IMR-90 (cell line): ENCODE results near the gene HLA-F. TPM values are rescaled to one million over a fixed set of nuclear protein-coding genes. Genes with fewer than 3 reads are reported as not detected.
A peak's percentile ranks its signal among the peaks of the same experiment; 100 is the strongest.

Experiments
- ATAC-seq: fragments of 200-7000 bp; cut with Tn5 transposase; 2 replicates; pipeline ENCODE4 v1.9.1; 2020; ENCODE audit warnings: low read depth, mild to moderate bottlenecking, moderate library complexity
- BruUV-seq: library from RNA; stranded (reverse); fragments of 400-500 nt; replicated peaks from 2 replicates; lab custom pipeline; 2021; lab: Mats Ljungman, UMichigan
- CTCF ChIA-PET: fragments of 300-600 bp; formaldehyde crosslinking; extraction: SDS; loops from one replicate; lab custom pipeline; 2021; ENCODE audit warnings: antibody characterized with exemption; lab: Yijun Ruan, JAX
- POLR2A ChIA-PET: fragments of 300-600 bp; sonication (Branson Sonifier 250); formaldehyde crosslinking; loops from one replicate; lab custom pipeline; 2022; ENCODE audit warnings: antibody characterized with exemption; ENCODE audit not compliant: unreplicated experiment; lab: Charles Lee
- DNase-seq: peaks from one replicate; pipeline ENCODE4 v3.0.0; 2013
- H2AFZ ChIP-seq: replicated peaks from 2 replicates; pipeline ENCODE3; 2013; ENCODE audit warnings: low read length, mild to moderate bottlenecking; ENCODE audit not compliant: poor library complexity
- H2AK5ac ChIP-seq: 2 replicates; pipeline ENCODE4 v1.6.1; 2013; ENCODE audit warnings: low read depth, low read length, inconsistent platforms
- H2AK9ac ChIP-seq: replicated peaks from 2 replicates; pipeline ENCODE3; 2013; ENCODE audit warnings: mild to moderate bottlenecking, low read depth, low read length, moderate library complexity; ENCODE audit not compliant: poor library complexity
- H2BK120ac ChIP-seq: 2 replicates; pipeline ENCODE4 v1.6.1; 2013; ENCODE audit warnings: low read depth, low read length, inconsistent platforms
- H2BK15ac ChIP-seq: 3 replicates; pipeline ENCODE4 v1.6.1; 2013; ENCODE audit warnings: low read depth, low read length, inconsistent platforms
- H2BK20ac ChIP-seq: 2 replicates; pipeline ENCODE4 v1.6.1; 2013; ENCODE audit warnings: low read depth, mild to moderate bottlenecking, inconsistent platforms, low read length, moderate library complexity
- H2BK5ac ChIP-seq: 2 replicates; pipeline ENCODE4 v1.6.1; 2013; ENCODE audit warnings: mild to moderate bottlenecking, low read depth, low read length, inconsistent platforms; ENCODE audit not compliant: poor library complexity, severe bottlenecking
- H3K14ac ChIP-seq: replicated peaks from 2 replicates; pipeline ENCODE4 v1.6.1; 2013; ENCODE audit warnings: low read depth, low read length, inconsistent platforms
- H3K18ac ChIP-seq: 2 replicates; pipeline ENCODE4 v1.6.1; 2013; ENCODE audit warnings: low read depth, low read length, control low read depth
- H3K23ac ChIP-seq: 2 replicates; pipeline ENCODE4 v1.6.1; 2013; ENCODE audit warnings: low read depth, low read length, inconsistent platforms
- H3K27ac ChIP-seq: 2 replicates; pipeline ENCODE4 v1.5.1; 2013; ENCODE audit warnings: mild to moderate bottlenecking, control low read depth, low read length; ENCODE audit not compliant: insufficient read depth
- H3K27me3 ChIP-seq: 2 replicates; pipeline ENCODE4 v1.6.1; 2013; ENCODE audit warnings: low read length; ENCODE audit not compliant: control insufficient read depth, insufficient read depth
- H3K36me3 ChIP-seq: 2 replicates; pipeline ENCODE4 v1.6.1; 2013; ENCODE audit warnings: low read length, mixed read lengths; ENCODE audit not compliant: control insufficient read depth, insufficient read depth
- H3K4ac ChIP-seq: 2 replicates; pipeline ENCODE4 v1.6.1; 2013; ENCODE audit warnings: low read depth, low read length, inconsistent platforms
- H3K4me1 ChIP-seq: 2 replicates; pipeline ENCODE4 v1.6.1; 2013; ENCODE audit warnings: low read length, mixed read lengths; ENCODE audit not compliant: control insufficient read depth, insufficient read depth
- H3K4me2 ChIP-seq: 2 replicates; pipeline ENCODE4 v1.6.1; 2013; ENCODE audit warnings: low read depth, mild to moderate bottlenecking, control low read depth, low read length, moderate library complexity
- H3K4me3 ChIP-seq: 2 replicates; pipeline ENCODE4 v1.5.1; 2013; ENCODE audit warnings: low read depth, mild to moderate bottlenecking, control low read depth, low read length, moderate library complexity; ENCODE audit not compliant: insufficient read depth
- H3K56ac ChIP-seq: 2 replicates; pipeline ENCODE4 v1.6.1; 2013; ENCODE audit warnings: low read length, inconsistent platforms; ENCODE audit not compliant: insufficient read depth; ENCODE audit errors: extremely low read depth
- H3K79me1 ChIP-seq, 2 experiments: 2 replicates each; pipeline ENCODE4 v1.6.1; 2013; ENCODE audit warnings: low read length in 2 of 2, inconsistent platforms in 1 of 2, low read depth in 1 of 2
- H3K9ac ChIP-seq: 2 replicates; pipeline ENCODE4 v1.6.1; 2013; ENCODE audit warnings: low read depth, low read length, control low read depth
- H3K9me1 ChIP-seq: 2 replicates; pipeline ENCODE4 v1.6.1; 2013; ENCODE audit warnings: low read length, inconsistent platforms; ENCODE audit not compliant: insufficient read depth
- H3K9me3 ChIP-seq: 2 replicates; pipeline ENCODE4 v1.6.1; 2013; ENCODE audit warnings: low read length; ENCODE audit not compliant: control insufficient read depth, insufficient read depth
- H4K20me1 ChIP-seq: 2 replicates; pipeline ENCODE4 v1.6.1; 2013; ENCODE audit warnings: low read length, inconsistent platforms; ENCODE audit not compliant: insufficient read depth
- H4K5ac ChIP-seq: 2 replicates; pipeline ENCODE4 v1.6.1; 2013; ENCODE audit warnings: mild to moderate bottlenecking, low read depth, low read length, control low read depth
- H4K8ac ChIP-seq, 2 experiments: 2 replicates each; pipeline ENCODE4 v1.6.1; 2013; ENCODE audit warnings: low read depth in 2 of 2, low read length in 2 of 2, control low read depth in 1 of 2, inconsistent platforms in 1 of 2
- H4K91ac ChIP-seq: 2 replicates; pipeline ENCODE4 v1.6.1; 2013; ENCODE audit warnings: low read depth, low read length, inconsistent platforms; ENCODE audit not compliant: insufficient read depth
- BHLHE40 ChIP-seq: fragments of 150-350 bp; IDR thresholded peaks from 2 replicates; pipeline ENCODE4 v1.6.1; 2016; ENCODE audit warnings: mild to moderate bottlenecking, low read depth, low read length
- CEBPB ChIP-seq: IDR thresholded peaks from 2 replicates; pipeline ENCODE4 v1.6.1; 2012; ENCODE audit warnings: low read depth, low read length, improper control_type of control experiment
- CHD1 ChIP-seq: IDR thresholded peaks from 2 replicates; pipeline ENCODE4 v1.6.1; 2012; ENCODE audit warnings: low read depth, low read length, improper control_type of control experiment
- CTCF ChIP-seq: conservative IDR thresholded peaks from 2 replicates; pipeline ENCODE4 v1.5.1; 2012; ENCODE audit warnings: mild to moderate bottlenecking, low read depth, low read length, improper control_type of control experiment
- FOS ChIP-seq: fragments of 150-350 bp; IDR thresholded peaks from 2 replicates; pipeline ENCODE4 v1.6.1; 2016; ENCODE audit warnings: low read depth, low read length
- MAFK ChIP-seq: IDR thresholded peaks from 2 replicates; pipeline ENCODE4 v1.6.1; 2012; ENCODE audit warnings: low read depth, low read length, improper control_type of control experiment
- MAZ ChIP-seq: IDR thresholded peaks from 2 replicates; pipeline ENCODE4 v1.6.1; 2012; ENCODE audit warnings: low read depth, mild to moderate bottlenecking, low read length, improper control_type of control experiment, moderate library complexity, borderline replicate concordance
- MXI1 ChIP-seq: IDR thresholded peaks from 2 replicates; pipeline ENCODE4 v1.6.1; 2012; ENCODE audit warnings: low read depth, mild to moderate bottlenecking, low read length, moderate library complexity, borderline replicate concordance
- NFE2L2 ChIP-seq: fragments of 150-350 bp; IDR thresholded peaks from 2 replicates; pipeline ENCODE4 v1.6.1; 2016; ENCODE audit warnings: low read depth, mild to moderate bottlenecking, low read length
- POLR2A ChIP-seq: IDR thresholded peaks from 2 replicates; pipeline ENCODE4 v1.6.1; 2012; ENCODE audit warnings: mild to moderate bottlenecking, low read depth, low read length
- RAD21 ChIP-seq: IDR thresholded peaks from 2 replicates; pipeline ENCODE4 v1.6.1; 2012; ENCODE audit warnings: low read length, improper control_type of control experiment
- RCOR1 ChIP-seq: IDR thresholded peaks from 2 replicates; pipeline ENCODE4 v1.6.1; 2012; ENCODE audit warnings: mild to moderate bottlenecking, low read length, improper control_type of control experiment; ENCODE audit not compliant: insufficient replicate concordance
- RFX5 ChIP-seq: IDR thresholded peaks from 2 replicates; pipeline ENCODE4 v1.8.0; 2012; ENCODE audit warnings: low read depth, mild to moderate bottlenecking, low read length, moderate library complexity
- SMC3 ChIP-seq: fragments of 150-350 bp; IDR thresholded peaks from 2 replicates; pipeline ENCODE4 v1.6.1; 2016; ENCODE audit warnings: low read depth, mild to moderate bottlenecking, antibody characterized with exemption, low read length, moderate library complexity
- WGBS, 2 experiments: methylation state at CpG; one replicate each; pipeline versions ENCODE4 v1.1.5 to v1.1.7; 2013; ENCODE audit warnings: missing lambda C conversion rate in 2 of 2; ENCODE audit not compliant: insufficient read length in 1 of 2; ENCODE audit errors: extremely low coverage in 2 of 2; 5-methylcytosine and 5-hydroxymethylcytosine counted together
- dilution Hi-C: fragments of 300-500 bp; cut with HindIII; formaldehyde crosslinking; loops from one replicate; pipeline ENCODE4 v1.14.3; 2018; ENCODE audit warnings: low sequenced_read_pairs; ENCODE audit not compliant: unreplicated experiment
- in situ Hi-C: fragments of 300-500 bp; cut with MboI; formaldehyde crosslinking; loops from 3 replicates; pipeline ENCODE4 v1.14.3; 2019; ENCODE audit warnings: low sequenced_read_pairs, inconsistent platforms, mixed read lengths
- intact Hi-C: fragments of 100-400 bp; cut with micrococcal nuclease; formaldehyde crosslinking; loops from 2 replicates; pipeline ENCODE4 v1.10.0; 2022
- polyA plus RNA-seq, 3 experiments: library from polyadenylated mRNA; depleted of rRNA; stranded (reverse); fragments of >200 nt; gene quantifications; 2 replicates each; pipeline ENCODE4 v1.2.3, GENCODE V29; 2012; ENCODE audit warnings: low replicate concordance in 1 of 3
- total RNA-seq: library from RNA; depleted of rRNA; stranded (reverse); fragments of >200 nt; gene quantifications from 2 replicates; pipeline ENCODE4 v1.2.3, GENCODE V29; 2012
- TF ChIP-seq, protein P1 (sequence below): fragments of 150-350 bp; IDR thresholded peaks from 2 replicates; pipeline ENCODE4 v1.6.1; 2017; ENCODE audit warnings: mild to moderate bottlenecking, antibody characterized with exemption, low read length, low read depth

The HLA-F gene
- total and polyA plus RNA-seq, 2 of the 4 experiments (the other 2 are of a cell fraction) = not detected

DNA sequence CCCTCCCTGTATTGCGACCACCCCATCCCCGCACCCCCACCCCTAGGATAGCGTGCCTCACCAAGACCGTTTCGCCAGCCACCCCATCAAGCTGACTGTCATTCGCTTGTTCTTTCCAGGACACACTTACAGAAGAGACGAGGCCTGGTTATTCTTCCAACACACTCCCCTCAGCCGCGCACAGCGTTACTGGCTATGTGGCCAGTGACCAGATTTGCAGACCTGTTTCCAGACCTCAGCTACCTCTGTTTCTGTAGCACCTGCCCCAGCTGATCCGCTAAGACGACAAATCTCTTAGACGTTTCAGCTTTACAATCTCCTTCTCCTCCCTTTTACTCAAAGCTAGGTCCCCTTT is 26.1 kb downstream of the HLA-F start:
- intact Hi-C loops (no loop called here), dilution Hi-C loops (no loop called here), in situ Hi-C loops (loop anchor here (25.0 kb wide), 1 partner anchor 263 kb away; no protein-coding TSS in a partner anchor)
- no peak overlapping the region for H3K4ac ChIP-seq
- no peak overlapping the region for H3K9ac ChIP-seq
- no peak overlapping the region for H2BK15ac ChIP-seq
- H2AFZ ChIP-seq = peak overlapping the region; percentile 88
- no TSS peak for BruUV-seq
- H3K27me3 ChIP-seq = no peaks in the 10 kb centered on the region; the same call in 1 of the 2 replicates
- ATAC-seq = no peak
- no peak overlapping the region for H4K8ac ChIP-seq
- no peaks in the 10 kb centered on the region for H3K9me3 ChIP-seq
- H3K4me1 ChIP-seq = peaks cover 2% of the 10 kb centered on the region; the same call in 1 of the 2 replicates
- no peak overlapping the region for H3K14ac ChIP-seq
- no peak overlapping the region for H2BK5ac ChIP-seq
- H3K9me1 ChIP-seq = no peaks in the 10 kb centered on the region
- no peak overlapping the region for H2BK120ac ChIP-seq
- H2BK20ac ChIP-seq = no peak overlapping the region
- no peak for TF ChIP-seq RAD21
- no peak for TF ChIP-seq CHD1
- TF ChIP-seq MAFK = no peak
- no peak for TF ChIP-seq RFX5
- no peak for TF ChIP-seq POLR2A
- TF ChIP-seq RCOR1 = no peak
- no peak for TF ChIP-seq NFE2L2
- TF ChIP-seq BHLHE40 = no peak
- no peak for TF ChIP-seq MAZ
- TF ChIP-seq CEBPB = no peak
- no peak for TF ChIP-seq FOS
- TF ChIP-seq SMC3 = no peak
- TF ChIP-seq CTCF = no peak
- TF ChIP-seq, protein P1, sequence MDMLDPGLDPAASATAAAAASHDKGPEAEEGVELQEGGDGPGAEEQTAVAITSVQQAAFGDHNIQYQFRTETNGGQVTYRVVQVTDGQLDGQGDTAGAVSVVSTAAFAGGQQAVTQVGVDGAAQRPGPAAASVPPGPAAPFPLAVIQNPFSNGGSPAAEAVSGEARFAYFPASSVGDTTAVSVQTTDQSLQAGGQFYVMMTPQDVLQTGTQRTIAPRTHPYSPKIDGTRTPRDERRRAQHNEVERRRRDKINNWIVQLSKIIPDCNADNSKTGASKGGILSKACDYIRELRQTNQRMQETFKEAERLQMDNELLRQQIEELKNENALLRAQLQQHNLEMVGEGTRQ = no peak
- no peak for TF ChIP-seq MXI1
- H2AK9ac ChIP-seq = no peak overlapping the region
- peaks cover 2% of the 10 kb centered on the region; the same call in 1 of the 2 replicates for H3K36me3 ChIP-seq
- no peak overlapping the region for H3K27ac ChIP-seq
- ChIA-PET CTCF (interaction anchor here (1.0 kb wide), 1 partner anchor 53 kb away, joined by 5 read pairs; no protein-coding TSS in a partner anchor), POLR2A (no interaction called here)
- no peak overlapping the region for H3K23ac ChIP-seq
- H4K5ac ChIP-seq = no peak overlapping the region
- H3K79me1 ChIP-seq = peaks cover 5% of the 10 kb centered on the region in 2 experiments; a peak in 1 of 4 replicates
- H4K20me1 ChIP-seq = no peaks in the 10 kb centered on the region
- no peak overlapping the region for H4K91ac ChIP-seq
- no peak overlapping the region for H3K56ac ChIP-seq
- no peak overlapping the region for H3K18ac ChIP-seq
- H3K4me3 ChIP-seq = peak overlapping the region; percentile 34
- DNase-seq = no peak
- H3K4me2 ChIP-seq = peak overlapping the region; percentile 71
- no peak overlapping the region for H2AK5ac ChIP-seq
- 11% methylated on average over 3 of the region's 13 CpGs; no CpG with 5 or more reads in 1 of the 2 experiments for WGBS, 2 experiments
